A673 (cell line): ENCODE results near the gene HMCES. TPM values are rescaled to one million over a fixed set of nuclear protein-coding genes. Genes with fewer than 3 reads are reported as not detected.

Experiments used
- BruUV-seq: library from RNA; stranded (reverse); fragments of 400-500 nt; replicated peaks from 2 replicates; lab custom pipeline; 2021; lab: Mats Ljungman, UMichigan
- CTCF ChIA-PET: fragments of 300-600 bp; sonication (Branson Sonifier 250); formaldehyde crosslinking; loops from one replicate; lab custom pipeline; 2022; ENCODE audit warnings: antibody characterized with exemption; lab: Charles Lee
- POLR2A ChIA-PET: fragments of 300-600 bp; sonication (Branson Sonifier 250); formaldehyde crosslinking; loops from one replicate; lab custom pipeline; 2022; ENCODE audit warnings: antibody characterized with exemption; ENCODE audit not compliant: low non-redundant PET; lab: Charles Lee
- DNase-seq: peaks from one replicate; pipeline ENCODE4 v3.0.0-alpha.2; 2015; ENCODE audit warnings: low spot score
- H3K27ac ChIP-seq: fragments of 200-600 bp; sonication (generic); 2 replicates; pipeline ENCODE4 v1.5.1; 2016; ENCODE audit warnings: mixed run types, low read depth, mild to moderate bottlenecking, mixed read lengths, antibody characterized with exemption, low read length; ENCODE audit not compliant: poor library complexity, severe bottlenecking
- H3K27me3 ChIP-seq: fragments of 200-600 bp; sonication (generic); replicated peaks from 2 replicates; pipeline ENCODE4 v1.6.1; 2017; ENCODE audit warnings: mixed run types, low read depth, mild to moderate bottlenecking, mixed read lengths, antibody characterized with exemption, low read length; ENCODE audit not compliant: insufficient read depth, poor library complexity
- H3K36me3 ChIP-seq: fragments of 200-600 bp; sonication (generic); 2 replicates; pipeline ENCODE4 v1.6.1; 2016; ENCODE audit warnings: mixed run types, mild to moderate bottlenecking, mixed read lengths, antibody characterized with exemption, low read length; ENCODE audit not compliant: insufficient read depth, poor library complexity, severe bottlenecking
- H3K4me1 ChIP-seq: fragments of 200-600 bp; sonication (generic); 2 replicates; pipeline ENCODE4 v1.6.1; 2017; ENCODE audit warnings: mixed run types, mild to moderate bottlenecking, mixed read lengths, antibody characterized with exemption, low read length; ENCODE audit not compliant: insufficient read depth, poor library complexity, severe bottlenecking
- H3K4me3 ChIP-seq: fragments of 200-600 bp; sonication (generic); 2 replicates; pipeline ENCODE4 v1.5.1; 2016; ENCODE audit warnings: low read depth, mixed run types, mild to moderate bottlenecking, mixed read lengths, low read length; ENCODE audit not compliant: poor library complexity, severe bottlenecking
- H3K9me3 ChIP-seq: fragments of 200-600 bp; sonication (generic); 2 replicates; pipeline ENCODE4 v1.6.1; 2016; ENCODE audit warnings: mixed run types, low read depth, mild to moderate bottlenecking, mixed read lengths, antibody characterized with exemption, low read length; ENCODE audit not compliant: poor library complexity, severe bottlenecking
- CTCF ChIP-seq: fragments of 300-800, 200-600 bp; sonication (generic); conservative IDR thresholded peaks from 2 replicates; pipeline ENCODE4 v1.5.1; 2017; ENCODE audit warnings: low read depth, mild to moderate bottlenecking, antibody characterized with exemption, low read length, moderate library complexity, mixed read lengths
- EZH2 ChIP-seq: fragments of 200-600 bp; sonication (generic); IDR thresholded peaks from 2 replicates; pipeline ENCODE4 v1.6.1; 2017; ENCODE audit warnings: borderline replicate concordance, low read depth, mild to moderate bottlenecking, mixed read lengths, antibody characterized with exemption, low read length; ENCODE audit not compliant: poor library complexity, severe bottlenecking
- intact Hi-C: fragments of 100-400 bp; cut with micrococcal nuclease; formaldehyde crosslinking; loops from one replicate; pipeline ENCODE4 v1.10.0; 2022; ENCODE audit not compliant: unreplicated experiment
- total RNA-seq: library from RNA; stranded (reverse); gene quantifications from 2 replicates; pipeline ENCODE4 v1.2.3, GENCODE V29; 2021

Gene HMCES
- total RNA-seq, 1 experiment from 2014 or later = 52.2 TPM

- Histone ChIP-seq H3K36me3 (no peaks in the 10 kb centered on the region), H3K4me3 (no peak overlapping the region), H3K27ac (no peak overlapping the region), H3K27me3 (no peaks in the 10 kb centered on the region), H3K9me3 (no peaks in the 10 kb centered on the region), H3K4me1 (peaks cover 5% of the 10 kb centered on the region)
- no peak for DNase-seq
- POLR2A ChIA-PET = no interaction called here
- TF ChIP-seq EZH2 (no peak), CTCF (no peak)
- intact Hi-C loops = no loop called here
- no TSS peak for BruUV-seq
- CTCF ChIA-PET = no interaction called here
Measured at GRCh38 chr3:129239991-129240390, 38.7 kb upstream of the HMCES start.

GRCh38 chr3:129240436-129240835 lies 38.2 kb upstream of the HMCES start:
- intact Hi-C loops = no loop called here
- CTCF ChIA-PET = no interaction called here
- H3K4me3 ChIP-seq = no peak overlapping the region
- BruUV-seq = no TSS peak
- H3K9me3 ChIP-seq = no peaks in the 10 kb centered on the region
- H3K4me1 ChIP-seq = peaks cover 5% of the 10 kb centered on the region
- no peak for TF ChIP-seq EZH2
- TF ChIP-seq CTCF = no peak
- H3K27me3 ChIP-seq = no peaks in the 10 kb centered on the region
- POLR2A ChIA-PET = no interaction called here
- H3K27ac ChIP-seq = no peak overlapping the region
- no peaks in the 10 kb centered on the region for H3K36me3 ChIP-seq
- DNase-seq = no peak

GRCh38 chr3:129245141-129245540 lies 33.5 kb upstream of the HMCES start:
- H3K9me3 ChIP-seq = no peaks in the 10 kb centered on the region

More at GRCh38 chr3:129245141-129245540, 33.5 kb upstream of the HMCES start:
- Histone ChIP-seq H3K4me1 (peaks cover 4% of the 10 kb centered on the region), H3K27ac (no peak overlapping the region), H3K27me3 (no peaks in the 10 kb centered on the region), H3K4me3 (no peak overlapping the region), H3K36me3 (no peaks in the 10 kb centered on the region)
- ChIA-PET CTCF (interaction anchor here (1.0 to 3.8 kb wide), 4 partner anchors 83 to 275 kb away, joined by 3 to 35 read pairs (median 12); no protein-coding TSS in a partner anchor), POLR2A (no interaction called here)
- TF ChIP-seq CTCF (no peak), EZH2 (no peak)
- DNase-seq = no peak
- intact Hi-C loops = loop anchor here (1.0 to 5.0 kb wide), 3 partner anchors 63 to 275 kb away; partner anchors contain the start of gene CNBP
- no TSS peak for BruUV-seq
